Measurements from ENCODE around the gene NPAS2. TPM values are rescaled to one million over a fixed set of nuclear protein-coding genes. Genes with fewer than 3 reads are reported as not detected.
A peak's percentile ranks its signal among the peaks of the same experiment; 100 is the strongest.

The NPAS2 gene
- total RNA-seq, 4 donors from 2014 or later = 11.8 to 46.5 (median 21.7) TPM

- H3K27me3 ChIP-seq = no peaks in the 10 kb centered on the region
- H3K36me3 ChIP-seq = no peaks in the 10 kb centered on the region
- H3K4me1 ChIP-seq = peaks cover 0 to 28% (median 0%) of the 10 kb centered on the region in 3 donors
- WGBS, 2 donors (ENCODE audit: low coverage in 1 of 2) = 86 to 94% methylated on average over 7 to 8 of the region's 8 CpGs
- H3K27ac ChIP-seq = no peak overlapping the region
- H3K4me3 ChIP-seq = no peak overlapping the region
- no peak for TF ChIP-seq CTCF (IDR thresholded peaks at IDR 0.05)
- TF ChIP-seq POLR2AphosphoS5 (IDR thresholded peaks at IDR 0.05) = no peak
- TF ChIP-seq POLR2A (IDR thresholded peaks at IDR 0.05) = no peak
- no peak for TF ChIP-seq EP300 (IDR thresholded peaks at IDR 0.05)
- no peak for ATAC-seq
- no peaks in the 10 kb centered on the region for H3K9me3 ChIP-seq
Observed at GRCh38 chr2:100898035-100898665, 78.2 kb downstream of the NPAS2 start.

GRCh38 chr2:100900156-100900795, 80.3 kb downstream of the NPAS2 start:
- 83 to 88% methylated on average over 5 of the region's 5 CpGs for WGBS, 2 donors (ENCODE audit: low coverage in 1 of 2)
- no peak for TF ChIP-seq POLR2A (IDR thresholded peaks at IDR 0.05)
- no peak for TF ChIP-seq EP300 (IDR thresholded peaks at IDR 0.05)
- TF ChIP-seq CTCF (IDR thresholded peaks at IDR 0.05) = no peak
- TF ChIP-seq POLR2AphosphoS5 (IDR thresholded peaks at IDR 0.05) = no peak
- no peak for ATAC-seq
- H3K27ac ChIP-seq = no peak overlapping the region
- H3K36me3 ChIP-seq = peaks cover 0 to 7% of the 10 kb centered on the region in 2 donors
- H3K4me1 ChIP-seq = peaks cover 0 to 27% (median 0%) of the 10 kb centered on the region in 3 donors
- no peak overlapping the region for H3K4me3 ChIP-seq
- no peaks in the 10 kb centered on the region for H3K9me3 ChIP-seq
- H3K27me3 ChIP-seq = no peaks in the 10 kb centered on the region

GRCh38 chr2:100902817-100903405, 83.0 kb downstream of the NPAS2 start:
- peak; percentile 68 for ATAC-seq
- Histone ChIP-seq H3K27ac (peak overlapping the region in 1 of 4 donors; percentile 11), H3K4me3 (no peak overlapping the region), H3K36me3 (peaks cover 0 to 24% of the 10 kb centered on the region in 2 donors), H3K9me3 (no peaks in the 10 kb centered on the region), H3K27me3 (no peaks in the 10 kb centered on the region), H3K4me1 (peaks cover 0 to 13% (median 0%) of the 10 kb centered on the region in 3 donors)
- 38 to 52% methylated on average over 4 to 5 of the region's 6 CpGs for WGBS, 2 donors (ENCODE audit: low coverage in 1 of 2)
- TF ChIP-seq CTCF (IDR thresholded peaks at IDR 0.05) = no peak

GRCh38 chr2:100903534-100904258, 83.8 kb downstream of the NPAS2 start:
- peaks cover 0 to 24% of the 10 kb centered on the region in 2 donors for H3K36me3 ChIP-seq
- H3K27ac ChIP-seq = no peak overlapping the region
- no peaks in the 10 kb centered on the region for H3K27me3 ChIP-seq
- 91% methylated on average over 12 to 13 of the region's 17 CpGs for WGBS, 2 donors (ENCODE audit: low coverage in 1 of 2)
- peaks cover 0 to 13% (median 0%) of the 10 kb centered on the region in 3 donors for H3K4me1 ChIP-seq
- no peak overlapping the region for H3K4me3 ChIP-seq
- ATAC-seq = no peak
- TF ChIP-seq CTCF (IDR thresholded peaks at IDR 0.05) (no peak), POLR2A (IDR thresholded peaks at IDR 0.05) (no peak), EP300 (IDR thresholded peaks at IDR 0.05) (no peak), POLR2AphosphoS5 (IDR thresholded peaks at IDR 0.05) (no peak)
- no peaks in the 10 kb centered on the region for H3K9me3 ChIP-seq

Data from gastroesophageal sphincter (tissue), 4 donors.